SKM-1 (cell line): Measurements from ENCODE around the gene CTNNA2.

ENCODE experiments used
- DNase-seq: peaks from one replicate; lab custom pipeline; 2025; ENCODE audit not compliant: unreplicated experiment; lab: John Stamatoyannopoulos, UW

The CTNNA2 gene

DNA sequence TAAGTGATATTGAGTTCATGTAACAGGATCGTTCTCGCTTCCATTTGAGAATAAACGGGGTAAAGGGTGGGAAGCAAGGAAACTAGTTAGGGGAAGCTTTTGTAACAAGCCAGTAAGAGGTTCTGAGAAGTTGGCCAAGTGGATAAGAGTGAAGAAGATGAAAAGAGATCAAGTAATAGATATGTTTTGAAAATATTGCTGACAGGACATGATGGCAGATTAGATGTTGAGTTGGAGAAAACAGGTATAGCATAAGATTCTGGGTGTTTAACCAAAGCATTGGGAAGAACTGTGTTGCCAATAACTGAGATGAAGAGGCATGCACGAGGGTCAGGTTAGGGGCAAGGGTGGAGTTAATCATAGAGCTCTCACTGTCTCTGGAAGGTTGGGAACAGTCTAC, 1121.7 kb downstream of the CTNNA2 start:
- DNase-seq = no peak

DNA sequence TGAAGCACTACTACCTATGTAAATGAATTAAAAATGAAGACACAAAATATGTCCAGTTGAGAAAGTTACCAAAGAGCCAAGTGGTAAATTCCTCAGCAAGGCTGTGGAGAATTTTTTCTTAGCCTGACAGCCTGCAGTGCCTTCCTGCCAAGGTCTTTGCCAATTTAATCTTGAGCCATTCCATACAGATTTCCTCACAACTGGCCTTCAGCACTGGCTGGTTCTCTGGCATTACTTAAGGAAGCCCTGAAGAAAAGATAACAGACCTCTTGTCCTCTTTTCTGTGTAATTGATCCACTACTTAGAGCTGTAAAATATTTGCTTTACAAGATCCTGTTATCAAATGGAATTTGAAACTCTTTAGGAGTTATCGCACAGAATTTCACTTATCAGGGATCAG, 1125.9 kb downstream of the CTNNA2 start:
- no peak for DNase-seq

DNA sequence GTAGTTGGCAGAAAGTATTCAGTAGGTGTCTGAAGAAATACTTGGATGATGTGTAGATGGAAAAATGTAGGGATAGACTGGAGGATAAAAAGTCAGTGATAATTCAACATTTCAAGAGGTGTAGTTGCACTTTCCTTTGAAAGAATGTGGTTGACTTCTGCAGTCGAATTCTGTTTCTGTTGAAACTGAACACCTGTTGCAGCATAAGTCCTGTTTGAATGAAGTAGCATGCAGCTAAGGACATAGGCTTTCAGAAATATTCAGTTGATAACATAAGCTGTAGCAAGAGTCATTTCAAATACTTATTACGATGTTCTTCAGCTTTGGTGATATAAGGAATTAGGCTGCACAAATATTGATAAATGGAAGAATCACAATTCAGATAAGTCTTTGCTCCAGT, 1129.6 kb downstream of the CTNNA2 start:
- no peak for DNase-seq

DNA sequence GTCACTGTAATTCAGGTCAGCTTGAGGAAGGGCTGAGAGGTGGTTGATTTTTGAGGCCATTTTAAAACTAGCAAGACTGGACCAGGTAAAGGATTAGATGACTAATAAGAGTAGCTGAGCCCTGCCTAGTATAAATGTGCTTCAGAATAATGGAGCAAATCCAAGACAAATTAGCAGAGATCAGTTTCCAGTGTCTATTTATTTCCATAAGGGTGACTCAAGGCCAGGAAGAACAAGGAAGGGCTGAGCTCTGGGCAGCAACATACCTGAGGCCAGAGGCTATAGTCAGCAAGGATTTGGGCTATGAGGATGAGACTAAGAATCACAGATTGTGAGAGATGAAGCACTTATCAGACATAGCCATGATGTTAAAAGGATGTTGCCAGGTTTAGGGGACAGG, 1130.7 kb downstream of the CTNNA2 start:
- no peak for DNase-seq

DNA sequence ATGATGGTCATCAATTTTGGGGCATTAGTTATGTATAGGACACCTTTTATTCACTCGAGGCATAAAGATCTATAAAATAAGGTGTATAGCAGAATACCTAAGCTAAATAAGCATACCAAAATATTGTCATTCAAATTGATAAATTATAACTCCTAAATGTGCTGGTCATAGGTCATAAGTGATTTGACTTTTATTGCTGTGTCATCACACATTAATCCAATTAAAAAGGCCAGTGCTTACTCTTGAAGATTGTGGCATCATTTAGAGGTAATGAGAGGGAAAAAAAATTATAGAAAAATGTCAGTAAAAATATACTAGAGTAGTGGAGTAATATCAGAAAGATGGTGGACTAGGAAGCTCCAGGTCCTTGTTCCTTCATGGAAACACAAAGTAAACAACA, 1138.6 kb downstream of the CTNNA2 start:
- no peak for DNase-seq

DNA sequence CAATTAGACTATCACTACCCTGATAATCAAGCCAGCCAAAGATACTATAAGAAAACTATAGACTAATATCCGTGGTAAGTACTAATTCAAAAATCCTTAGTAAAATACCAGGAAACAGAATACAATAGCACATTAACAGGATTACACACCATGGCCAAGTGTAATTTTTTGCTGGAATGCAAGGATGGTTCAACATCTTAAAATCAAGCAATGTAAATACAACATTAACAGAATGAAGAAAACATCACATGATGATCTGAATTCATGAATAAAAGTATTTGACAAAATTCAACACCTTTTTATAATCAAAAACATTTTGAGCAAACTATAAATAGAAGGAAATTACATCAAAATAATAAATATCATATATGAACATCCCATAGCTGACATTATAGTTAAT, 1142.4 kb downstream of the CTNNA2 start:
- DNase-seq = no peak

DNA sequence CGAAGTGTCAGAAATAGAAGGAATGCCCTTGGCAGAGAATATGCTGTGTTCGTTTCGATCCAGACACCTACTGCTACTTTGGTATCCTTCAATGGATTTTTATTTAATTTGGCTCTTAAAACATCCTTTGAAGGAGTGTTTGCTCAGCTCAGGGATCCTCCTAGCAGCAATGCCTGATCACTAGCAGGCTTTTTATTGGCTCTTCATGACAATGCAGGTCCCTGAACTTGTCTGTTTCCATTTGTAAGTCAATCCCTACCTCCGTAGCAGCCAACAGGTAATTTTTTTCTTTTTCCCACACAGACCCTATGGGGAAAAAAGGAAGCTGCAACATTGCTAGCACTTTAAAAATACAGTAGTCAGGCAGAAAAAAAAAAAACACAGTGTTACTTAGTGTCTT, 1157.9 kb downstream of the CTNNA2 start:
- DNase-seq = no peak

DNA sequence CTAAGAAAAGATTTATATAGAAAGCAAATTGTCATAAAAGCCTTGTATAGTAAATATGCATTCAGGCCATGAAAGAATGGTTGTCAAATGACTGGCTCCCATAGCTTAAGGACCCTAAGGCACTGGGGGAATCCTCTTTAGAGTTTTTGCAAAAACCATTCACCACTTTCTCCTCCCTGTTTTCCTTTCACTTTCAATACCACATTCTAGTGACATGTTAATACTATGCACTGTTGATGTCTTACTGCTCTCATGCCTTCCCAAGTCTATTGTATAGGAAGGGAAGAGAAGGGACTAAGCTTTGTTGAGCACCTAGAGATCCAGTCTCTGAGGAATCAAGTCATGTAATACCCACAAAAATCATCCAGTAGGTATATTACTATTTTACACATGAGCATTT, 1174.7 kb downstream of the CTNNA2 start:
- no peak for DNase-seq

DNA sequence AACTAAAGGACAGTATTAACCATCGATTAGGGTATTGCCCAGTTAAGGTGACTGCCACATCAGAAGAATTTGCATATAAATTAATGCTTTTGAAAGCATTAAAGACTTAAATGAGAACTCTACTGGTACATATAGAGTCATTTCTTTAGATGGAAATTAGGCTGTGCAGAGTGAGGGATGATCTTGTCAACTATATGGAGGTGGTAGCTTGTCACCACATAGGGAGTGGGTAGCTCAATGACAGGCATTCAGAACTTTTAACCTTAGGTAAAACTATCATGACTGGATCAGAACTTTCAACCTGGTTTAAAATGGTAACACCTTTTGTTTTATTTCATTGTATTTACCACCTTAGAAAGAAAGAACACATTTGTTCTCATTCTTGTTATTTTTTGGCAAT, 1176.3 kb downstream of the CTNNA2 start:
- DNase-seq = no peak
